T-helper 2 cell treated with Interferon-gamma antibody and Interleukin-4, amounts not matched to agents 5 μg/mL and 100 μg/mL, for 36 hours (primary cell): ENCODE results near the gene SEMA4D.

Source experiments
- DNase-seq: peaks from one replicate; pipeline ENCODE4 v3.0.0; 2021; ENCODE audit warnings: low spot score
- H3K27ac Mint-ChIP-seq: one replicate; pipeline ENCODE4 v1.8.0; 2021; ENCODE audit warnings: mild to moderate bottlenecking, mixed read lengths
- H3K27me3 Mint-ChIP-seq: one replicate; pipeline ENCODE4 v1.8.0; 2021; ENCODE audit warnings: low read depth, mixed read lengths
- H3K36me3 Mint-ChIP-seq: one replicate; pipeline ENCODE4 v1.8.0; 2021; ENCODE audit warnings: low read depth, mixed read lengths
- H3K4me1 Mint-ChIP-seq: one replicate; pipeline ENCODE4 v1.8.0; 2021; ENCODE audit warnings: low read depth, mixed read lengths
- H3K4me3 Mint-ChIP-seq: one replicate; pipeline ENCODE4 v1.8.0; 2022; ENCODE audit warnings: mild to moderate bottlenecking, moderate library complexity, mixed read lengths
- H3K9me3 Mint-ChIP-seq: one replicate; pipeline ENCODE4 v1.8.0; 2021; ENCODE audit warnings: mixed read lengths

The SEMA4D gene

DNA sequence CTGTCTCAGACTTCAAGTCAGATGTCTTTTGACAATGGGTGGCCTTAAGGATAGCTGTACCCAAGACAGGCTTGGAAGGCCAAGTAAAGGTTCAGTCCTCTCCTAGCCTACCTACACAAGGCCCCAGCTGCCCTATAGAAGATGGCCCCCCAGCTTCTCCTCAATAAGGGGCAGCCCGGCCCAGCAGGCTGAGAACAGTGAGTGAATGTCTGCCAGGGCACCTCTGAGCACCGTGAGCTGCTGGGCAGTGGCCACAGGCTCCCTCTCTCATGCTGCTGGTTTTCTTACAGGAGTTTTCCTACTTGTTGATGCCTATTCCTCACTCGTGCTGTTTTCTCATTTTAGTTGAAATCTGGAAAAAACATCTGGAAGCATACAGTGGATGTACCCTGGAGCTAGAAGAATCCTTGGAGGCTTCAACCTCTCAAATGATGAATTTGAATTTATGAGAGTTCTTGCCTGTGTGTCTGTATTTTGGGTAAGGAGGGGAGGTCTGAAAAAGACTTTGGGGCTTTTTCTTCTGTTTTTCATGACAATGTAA, 139.5 kb downstream of the SEMA4D start:
- no peaks in the 10 kb centered on the region for H3K27me3 Mint-ChIP-seq
- no peak overlapping the region for H3K27ac Mint-ChIP-seq
- H3K9me3 Mint-ChIP-seq = no peaks in the 10 kb centered on the region
- DNase-seq = no peak
- no peak overlapping the region for H3K4me3 Mint-ChIP-seq
- H3K36me3 Mint-ChIP-seq = peaks cover 75% of the 10 kb centered on the region
- peaks cover 19% of the 10 kb centered on the region for H3K4me1 Mint-ChIP-seq

DNA sequence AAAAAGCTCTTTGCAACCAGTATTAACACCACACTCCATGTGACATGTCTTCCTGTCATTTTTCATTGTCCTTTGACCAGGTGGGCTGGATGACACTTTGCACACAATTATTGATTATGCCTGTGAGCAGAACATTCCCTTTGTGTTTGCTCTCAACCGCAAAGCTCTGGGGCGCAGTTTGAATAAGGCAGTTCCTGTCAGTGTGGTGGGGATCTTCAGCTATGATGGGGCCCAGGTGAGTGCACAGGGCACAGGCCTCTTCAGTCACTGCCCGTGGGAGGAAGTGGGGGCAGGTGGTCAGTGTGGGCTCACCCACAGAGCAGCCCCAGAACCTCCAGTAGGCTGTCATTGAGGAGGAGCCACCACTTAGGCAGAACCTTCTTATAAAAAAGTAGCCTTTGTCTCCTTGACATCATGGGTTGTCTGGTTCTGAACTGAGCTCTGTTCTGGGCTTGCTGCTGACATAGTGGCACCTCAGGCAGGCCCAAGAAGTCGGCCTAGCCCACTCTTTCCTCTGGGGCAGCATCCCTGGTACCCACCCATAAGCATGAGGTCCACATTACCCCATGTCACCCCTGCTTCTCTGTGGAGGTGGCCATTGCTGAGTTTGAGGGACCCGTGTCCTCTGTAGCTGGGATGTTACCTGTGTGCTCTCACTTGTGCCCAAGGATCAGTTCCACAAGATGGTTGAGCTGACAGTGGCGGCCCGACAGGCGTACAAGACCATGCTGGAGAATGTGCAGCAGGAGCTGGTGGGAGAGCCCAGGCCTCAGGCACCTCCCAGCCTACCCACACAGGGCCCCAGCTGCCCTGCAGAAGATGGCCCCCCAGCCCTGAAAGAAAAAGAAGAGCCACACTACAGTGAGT, 140.3 kb downstream of the SEMA4D start:
- H3K4me3 Mint-ChIP-seq = no peak overlapping the region
- no peaks in the 10 kb centered on the region for H3K9me3 Mint-ChIP-seq
- H3K27ac Mint-ChIP-seq = peak overlapping the region; percentile 44
- peaks cover 73% of the 10 kb centered on the region for H3K36me3 Mint-ChIP-seq
- no peak for DNase-seq
- H3K27me3 Mint-ChIP-seq = no peaks in the 10 kb centered on the region
- peaks cover 23% of the 10 kb centered on the region for H3K4me1 Mint-ChIP-seq

DNA sequence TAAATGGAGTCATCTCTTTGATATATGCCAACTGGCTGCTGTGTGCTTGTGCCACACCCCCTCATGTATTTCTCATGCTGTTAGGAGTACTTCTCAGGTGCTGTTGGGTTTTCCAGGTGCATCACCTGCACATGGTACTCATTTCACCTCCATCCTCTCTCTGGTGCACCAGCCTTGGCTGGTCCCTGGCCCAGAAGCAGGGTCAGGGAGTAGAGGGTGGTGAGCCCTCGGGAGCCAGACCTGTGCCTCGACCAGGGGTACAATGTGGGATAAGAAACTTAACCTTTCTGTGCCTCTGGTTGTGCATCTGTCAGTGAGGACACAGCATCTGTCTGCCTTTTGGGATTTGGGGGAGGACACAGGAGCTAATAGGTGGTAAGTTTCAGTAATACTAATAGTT, 141.1 kb downstream of the SEMA4D start:
- Mint-ChIP-seq H3K27me3 (no peaks in the 10 kb centered on the region), H3K4me1 (peaks cover 30% of the 10 kb centered on the region), H3K4me3 (no peak overlapping the region), H3K27ac (no peak overlapping the region), H3K9me3 (no peaks in the 10 kb centered on the region), H3K36me3 (peaks cover 74% of the 10 kb centered on the region)
- no peak for DNase-seq

DNA sequence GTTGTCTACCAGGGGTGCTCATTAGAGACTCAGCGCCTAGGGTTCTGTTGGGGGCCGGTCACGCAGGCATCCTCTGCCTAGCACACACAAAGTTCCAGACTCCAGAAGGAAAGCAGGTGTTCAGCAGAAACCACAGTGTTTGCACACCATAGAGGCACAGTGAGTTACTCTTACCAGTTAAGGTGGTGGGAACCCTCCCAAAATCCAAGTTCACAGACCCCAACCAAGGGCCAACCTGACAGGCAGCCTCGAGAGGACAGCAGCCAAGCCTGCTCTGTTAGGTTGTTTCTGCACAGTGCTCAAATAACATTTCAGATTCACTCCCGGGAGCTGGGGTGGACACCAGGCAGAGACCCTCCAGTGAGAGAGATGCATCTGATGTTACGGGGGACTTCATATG, 143.4 kb downstream of the SEMA4D start:
- no peak overlapping the region for H3K4me3 Mint-ChIP-seq
- peaks cover 18% of the 10 kb centered on the region for H3K4me1 Mint-ChIP-seq
- no peaks in the 10 kb centered on the region for H3K27me3 Mint-ChIP-seq
- no peaks in the 10 kb centered on the region for H3K9me3 Mint-ChIP-seq
- no peak for DNase-seq
- no peak overlapping the region for H3K27ac Mint-ChIP-seq
- H3K36me3 Mint-ChIP-seq = peaks cover 73% of the 10 kb centered on the region

DNA sequence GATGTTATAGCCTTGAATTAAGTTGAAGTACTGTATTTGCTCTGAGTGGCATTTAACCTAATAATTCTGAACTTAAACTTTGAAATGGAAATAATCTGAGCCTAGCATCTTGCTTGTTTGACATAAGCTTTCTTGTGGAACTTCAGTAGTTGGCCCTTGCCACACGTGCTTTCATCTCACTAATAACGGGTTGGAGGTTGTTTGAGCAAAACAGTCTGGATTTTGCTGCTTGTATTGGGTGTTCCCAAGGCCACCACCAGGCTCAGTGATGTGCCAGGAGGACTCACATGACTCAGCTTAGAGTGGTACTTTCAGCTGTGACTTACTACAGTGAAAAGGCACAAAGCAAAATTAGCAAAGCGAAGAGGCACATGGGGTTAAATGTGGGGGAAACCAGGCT, 143.9 kb downstream of the SEMA4D start:
- Mint-ChIP-seq H3K4me1 (peaks cover 18% of the 10 kb centered on the region), H3K36me3 (peaks cover 72% of the 10 kb centered on the region), H3K4me3 (no peak overlapping the region), H3K27ac (no peak overlapping the region), H3K27me3 (no peaks in the 10 kb centered on the region), H3K9me3 (no peaks in the 10 kb centered on the region)
- DNase-seq = no peak

DNA sequence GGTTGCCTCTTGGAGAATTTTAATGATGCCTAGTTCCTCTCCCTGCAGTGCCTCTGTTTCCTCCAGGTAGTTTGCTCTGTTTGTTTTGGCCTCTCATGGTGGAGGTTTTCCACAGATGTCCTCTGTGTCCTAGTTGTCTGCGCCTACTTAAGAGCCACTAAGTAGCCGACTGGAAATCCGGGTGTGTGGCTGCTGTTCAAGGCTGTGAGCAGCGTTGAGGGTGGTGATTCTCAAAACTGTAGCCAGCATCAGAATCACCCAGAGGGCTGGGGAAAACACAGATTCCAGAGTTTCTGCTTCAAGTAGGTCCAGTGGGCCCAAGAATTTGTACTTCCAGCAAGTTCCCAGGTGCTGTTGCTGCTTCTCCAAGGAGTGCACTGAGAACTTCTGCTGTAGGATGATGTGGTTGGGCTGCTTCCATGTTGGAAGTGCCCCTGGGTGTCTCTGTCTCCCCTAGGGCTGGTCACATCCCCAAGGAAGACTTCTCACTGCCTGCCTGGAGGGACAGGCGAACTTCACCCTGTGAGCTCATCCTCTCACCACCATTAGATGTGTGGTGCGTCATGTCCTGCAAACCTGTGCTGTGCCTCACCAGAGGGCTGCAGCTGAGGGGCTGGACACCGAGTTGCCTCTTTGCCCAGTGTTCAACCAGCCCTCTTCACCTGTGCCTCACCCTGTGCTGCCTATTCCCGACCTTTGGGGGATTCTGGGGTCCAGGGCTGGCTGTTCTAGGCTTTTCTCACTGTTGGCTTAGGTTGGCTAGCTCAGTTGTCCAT, 144.9 kb downstream of the SEMA4D start:
- Mint-ChIP-seq H3K27me3 (no peaks in the 10 kb centered on the region), H3K27ac (peak overlapping the region; percentile 82), H3K4me3 (peak overlapping the region; percentile 51), H3K9me3 (no peaks in the 10 kb centered on the region), H3K36me3 (peaks cover 74% of the 10 kb centered on the region), H3K4me1 (peaks cover 18% of the 10 kb centered on the region)
- no peak for DNase-seq

DNA sequence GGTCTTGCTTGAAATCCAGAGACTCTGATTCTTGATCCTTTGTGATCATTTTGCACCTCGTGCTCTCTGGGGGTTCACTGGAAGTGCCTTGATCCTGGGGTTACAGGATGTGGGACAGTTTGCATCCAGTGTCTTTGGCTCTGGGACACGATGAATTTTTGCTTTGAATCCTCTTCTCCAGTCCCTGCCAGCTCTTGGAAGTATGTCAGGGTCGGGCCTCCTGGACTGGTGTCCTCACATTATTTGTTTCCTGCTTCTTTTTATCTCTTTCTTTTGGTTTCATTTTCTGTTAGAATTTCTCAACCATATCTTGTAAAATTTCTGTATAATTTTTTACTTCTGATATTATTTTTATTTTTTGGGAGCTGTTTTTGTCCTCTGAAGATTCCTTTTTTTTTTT, 145.5 kb downstream of the SEMA4D start:
- peaks cover 17% of the 10 kb centered on the region for H3K4me1 Mint-ChIP-seq
- no peaks in the 10 kb centered on the region for H3K27me3 Mint-ChIP-seq
- peaks cover 72% of the 10 kb centered on the region for H3K36me3 Mint-ChIP-seq
- peak overlapping the region; percentile 51 for H3K4me3 Mint-ChIP-seq
- peak overlapping the region; percentile 82 for H3K27ac Mint-ChIP-seq
- no peaks in the 10 kb centered on the region for H3K9me3 Mint-ChIP-seq
- no peak for DNase-seq

DNA sequence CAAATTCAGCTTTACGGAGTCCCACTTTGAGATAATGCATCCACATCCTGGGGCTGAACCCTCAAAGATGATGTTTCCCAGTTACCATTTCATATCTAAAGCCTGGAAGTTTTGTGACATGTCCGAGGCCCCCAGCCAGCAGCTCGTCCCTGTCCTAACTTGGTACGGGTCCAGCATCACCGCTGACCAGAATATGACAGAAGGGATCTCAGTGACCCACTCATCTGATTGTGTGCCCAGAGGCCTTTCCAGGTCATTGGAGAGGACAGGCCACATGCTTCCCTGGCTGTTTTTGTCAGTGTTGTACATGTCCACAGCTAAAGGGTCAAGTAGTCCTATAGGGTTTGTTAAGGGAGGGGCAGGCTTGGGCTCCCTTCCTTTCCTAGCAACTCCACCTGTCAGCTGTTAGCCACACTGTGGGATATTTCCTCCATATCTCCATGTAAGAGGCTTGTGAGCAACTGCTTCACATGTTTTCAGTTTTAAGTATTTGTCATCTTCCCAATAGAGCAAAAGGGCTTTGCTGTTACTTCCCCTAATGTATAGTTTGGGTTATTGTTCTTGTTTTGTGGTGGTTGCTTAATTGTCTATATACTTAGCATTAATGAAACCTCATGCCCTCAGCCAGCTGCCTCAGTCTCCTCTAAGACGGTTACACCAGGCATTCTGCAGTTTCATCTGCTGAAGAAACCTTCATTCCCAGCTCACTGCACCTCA, 146.2 kb downstream of the SEMA4D start:
- H3K27me3 Mint-ChIP-seq = no peaks in the 10 kb centered on the region
- H3K36me3 Mint-ChIP-seq = peaks cover 70% of the 10 kb centered on the region
- peaks cover 13% of the 10 kb centered on the region for H3K4me1 Mint-ChIP-seq
- H3K27ac Mint-ChIP-seq = peak overlapping the region; percentile 82
- no peaks in the 10 kb centered on the region for H3K9me3 Mint-ChIP-seq
- no peak overlapping the region for H3K4me3 Mint-ChIP-seq
- no peak for DNase-seq

DNA sequence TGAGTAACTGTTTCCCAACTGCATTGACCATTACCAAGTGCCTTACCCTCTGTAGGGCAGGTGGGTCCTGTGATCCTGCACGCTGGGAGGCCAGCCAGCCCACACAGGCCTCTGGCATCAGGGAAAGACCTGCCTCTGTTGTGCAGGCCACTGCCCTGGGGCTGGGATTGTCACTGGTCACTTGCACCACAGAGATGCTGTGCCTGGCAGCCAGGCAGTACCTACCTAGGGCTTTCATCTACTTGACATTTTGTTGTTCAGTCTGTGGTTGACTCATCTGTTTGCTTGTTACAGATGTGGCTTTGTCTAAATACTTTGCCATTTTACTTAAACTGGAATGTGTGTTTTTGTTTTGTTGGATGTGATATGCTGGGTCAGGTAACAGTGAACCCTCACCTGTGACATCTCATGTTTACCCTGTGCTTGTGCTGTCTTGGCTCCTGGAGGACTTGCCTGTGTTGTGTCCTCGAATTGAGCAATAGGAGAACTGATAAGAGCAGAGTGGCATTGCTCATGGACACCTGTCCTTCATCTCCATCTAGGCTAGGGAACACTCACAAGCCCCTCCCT, 146.8 kb downstream of the SEMA4D start:
- Mint-ChIP-seq H3K27ac (no peak overlapping the region), H3K9me3 (no peaks in the 10 kb centered on the region), H3K36me3 (peaks cover 71% of the 10 kb centered on the region), H3K4me1 (peaks cover 13% of the 10 kb centered on the region), H3K27me3 (no peaks in the 10 kb centered on the region), H3K4me3 (no peak overlapping the region)
- no peak for DNase-seq

DNA sequence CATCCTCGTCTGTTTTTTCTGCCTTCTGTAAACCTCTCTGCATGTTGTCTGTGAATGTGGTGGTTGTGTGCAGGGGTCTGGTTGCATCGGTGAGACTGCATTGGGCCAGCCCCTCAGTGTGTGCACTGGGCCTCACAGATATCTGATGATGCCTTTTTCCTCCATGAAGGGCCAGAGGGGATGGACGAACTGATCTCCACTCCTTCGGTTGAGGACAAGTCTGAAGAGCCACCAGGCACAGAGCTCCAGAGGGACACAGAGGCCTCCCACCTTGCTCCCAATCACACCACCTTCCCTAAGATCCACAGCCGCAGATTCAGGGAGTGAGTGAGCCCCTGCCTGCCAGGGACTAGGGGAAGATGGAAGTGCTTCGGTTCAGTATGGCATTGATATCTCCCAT, 148.3 kb downstream of the SEMA4D start:
- peaks cover 81% of the 10 kb centered on the region for H3K36me3 Mint-ChIP-seq
- H3K4me1 Mint-ChIP-seq = peaks cover 20% of the 10 kb centered on the region
- no peak for DNase-seq
- H3K9me3 Mint-ChIP-seq = peaks cover 6% of the 10 kb centered on the region
- no peaks in the 10 kb centered on the region for H3K27me3 Mint-ChIP-seq
- H3K4me3 Mint-ChIP-seq = no peak overlapping the region
- H3K27ac Mint-ChIP-seq = no peak overlapping the region

DNA sequence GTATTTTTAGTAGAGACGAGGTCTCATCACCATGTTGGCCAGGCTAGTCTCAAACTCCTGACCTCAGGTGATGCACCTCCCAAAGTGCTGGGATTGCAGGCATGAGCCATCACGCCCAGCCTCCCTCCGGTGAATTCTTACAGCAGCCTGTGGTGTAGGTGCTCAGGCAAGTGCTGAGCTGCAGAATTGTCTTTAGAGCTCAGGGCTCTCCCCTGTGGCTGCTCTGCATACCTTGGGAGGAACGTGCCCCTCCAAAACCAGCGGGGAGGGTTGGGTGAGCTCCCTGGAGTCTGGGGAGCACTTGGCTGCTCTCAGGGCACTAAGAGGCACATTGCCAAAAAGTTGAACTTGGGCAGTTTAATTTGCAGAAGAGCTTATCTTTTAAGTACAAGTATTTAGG, 150.3 kb downstream of the SEMA4D start:
- Mint-ChIP-seq H3K4me1 (peaks cover 26% of the 10 kb centered on the region), H3K27me3 (no peaks in the 10 kb centered on the region), H3K27ac (no peak overlapping the region), H3K9me3 (peaks cover 18% of the 10 kb centered on the region), H3K36me3 (peaks cover 87% of the 10 kb centered on the region), H3K4me3 (no peak overlapping the region)
- DNase-seq = no peak

DNA sequence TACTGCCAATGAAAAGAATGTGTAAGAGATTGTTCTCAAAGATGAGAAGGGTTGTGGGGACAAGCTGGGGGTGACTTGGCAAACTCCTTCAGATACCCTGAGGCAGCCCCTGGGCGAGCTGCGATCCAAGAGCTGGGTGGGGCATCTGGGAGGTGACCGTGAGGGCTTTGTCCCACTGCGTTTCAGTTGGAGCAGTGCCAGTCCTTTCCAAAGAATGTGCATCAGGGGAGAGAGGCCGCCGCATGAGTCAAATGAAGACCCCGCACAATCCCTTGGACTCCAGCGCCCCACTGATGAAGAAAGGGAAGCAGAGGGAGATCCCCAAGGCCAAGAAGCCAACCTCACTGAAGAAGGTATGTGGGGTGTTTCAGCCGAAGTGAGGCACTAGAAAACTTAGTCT, 151.2 kb downstream of the SEMA4D start:
- Mint-ChIP-seq H3K9me3 (peaks cover 18% of the 10 kb centered on the region), H3K36me3 (peaks cover 89% of the 10 kb centered on the region), H3K27me3 (no peaks in the 10 kb centered on the region), H3K4me1 (peaks cover 21% of the 10 kb centered on the region), H3K27ac (no peak overlapping the region), H3K4me3 (no peak overlapping the region)
- no peak for DNase-seq

DNA sequence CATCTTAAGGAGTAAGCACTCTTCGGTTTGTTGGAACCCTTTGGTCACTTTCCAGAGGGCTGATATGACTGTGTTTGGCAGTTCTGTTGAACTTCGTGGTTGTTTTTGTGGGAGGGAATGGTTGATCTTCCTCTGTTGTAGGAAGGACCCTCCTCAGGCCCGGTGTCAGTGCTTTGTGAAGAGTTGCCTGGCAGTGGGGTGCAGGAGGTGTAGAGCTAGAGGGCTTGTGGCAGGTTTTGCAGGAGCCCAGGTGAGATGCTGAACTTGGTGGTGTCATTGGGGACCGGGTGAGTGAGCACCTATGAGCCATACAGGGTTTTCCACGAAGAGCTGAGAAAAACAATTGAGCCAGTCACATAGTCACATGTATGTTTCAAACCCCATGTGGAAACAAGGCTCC, 152.4 kb downstream of the SEMA4D start:
- Mint-ChIP-seq H3K36me3 (peaks cover 91% of the 10 kb centered on the region), H3K9me3 (peaks cover 18% of the 10 kb centered on the region), H3K27ac (no peak overlapping the region), H3K4me3 (no peak overlapping the region), H3K4me1 (peaks cover 25% of the 10 kb centered on the region), H3K27me3 (no peaks in the 10 kb centered on the region)
- DNase-seq = no peak
